Measurements from ENCODE around the gene CTTN.
"Not testable (repeated sequence)": the region's sequence is repeated elsewhere in the genome, so short reads cannot be mapped to it uniquely, and the experiment has no call there.

Gene CTTN

GRCh38 chr11:70407121-70407520 lies 8.8 kb downstream of the CTTN start:
- Histone ChIP-seq H3K4me3 (no peak overlapping the region), H3K27ac (no peak overlapping the region)

- no peak overlapping the region for H3K4me3 ChIP-seq
- H3K27ac ChIP-seq = no peak overlapping the region
Observed at GRCh38 chr11:70407814-70408213, 9.5 kb downstream of the CTTN start.

- not testable (repeated sequence) for H3K4me3 ChIP-seq, H3K27ac ChIP-seq
Observed at GRCh38 chr11:70408326-70408725, 10.0 kb downstream of the CTTN start.

- H3K4me3 ChIP-seq = no peak overlapping the region
- H3K27ac ChIP-seq = no peak overlapping the region
Observed at GRCh38 chr11:70409437-70409836, 11.1 kb downstream of the CTTN start.

- H3K4me3 ChIP-seq = no peak overlapping the region
- H3K27ac ChIP-seq = no peak overlapping the region
Observed at GRCh38 chr11:70409871-70410270, 11.5 kb downstream of the CTTN start.

- Histone ChIP-seq H3K27ac (no peak overlapping the region), H3K4me3 (no peak overlapping the region)
Observed at GRCh38 chr11:70410276-70411205, 12.2 kb downstream of the CTTN start.

- no peak overlapping the region for H3K4me3 ChIP-seq
- H3K27ac ChIP-seq = no peak overlapping the region
Observed at GRCh38 chr11:70411713-70412452, 13.6 kb downstream of the CTTN start.

GRCh38 chr11:70413151-70413550 lies 14.8 kb downstream of the CTTN start:
- H3K4me3 ChIP-seq = no peak overlapping the region
- H3K27ac ChIP-seq = no peak overlapping the region

- H3K4me3 ChIP-seq = no peak overlapping the region
- H3K27ac ChIP-seq = no peak overlapping the region
Observed at GRCh38 chr11:70414341-70415100, 16.2 kb downstream of the CTTN start.

- Histone ChIP-seq H3K27ac (no peak overlapping the region), H3K4me3 (no peak overlapping the region)
Observed at GRCh38 chr11:70415191-70415590, 16.9 kb downstream of the CTTN start.

GRCh38 chr11:70415642-70416395 lies 17.5 kb downstream of the CTTN start:
- Histone ChIP-seq H3K27ac (no peak overlapping the region), H3K4me3 (no peak overlapping the region)

GRCh38 chr11:70416881-70417280 lies 18.6 kb downstream of the CTTN start:
- no peak overlapping the region for H3K4me3 ChIP-seq
- no peak overlapping the region for H3K27ac ChIP-seq

- Histone ChIP-seq H3K4me3 (no peak overlapping the region), H3K27ac (no peak overlapping the region)
Observed at GRCh38 chr11:70418130-70418529, 19.8 kb downstream of the CTTN start.

- H3K4me3 ChIP-seq = no peak overlapping the region
- H3K27ac ChIP-seq = no peak overlapping the region
Observed at GRCh38 chr11:70419307-70420007, 21.1 kb downstream of the CTTN start.

GRCh38 chr11:70420008-70420464 lies 21.7 kb downstream of the CTTN start:
- Histone ChIP-seq H3K4me3 (no peak overlapping the region), H3K27ac (no peak overlapping the region)

- H3K4me3 ChIP-seq = no peak overlapping the region
- H3K27ac ChIP-seq = no peak overlapping the region
Observed at GRCh38 chr11:70420496-70420895, 22.2 kb downstream of the CTTN start.

- Histone ChIP-seq H3K27ac (no peak overlapping the region), H3K4me3 (no peak overlapping the region)
Observed at GRCh38 chr11:70421123-70421522, 22.8 kb downstream of the CTTN start.

GRCh38 chr11:70422692-70423522 lies 24.6 kb downstream of the CTTN start:
- H3K27ac ChIP-seq = no peak overlapping the region
- H3K4me3 ChIP-seq = no peak overlapping the region
